HepG2 (cell line): ENCODE data around the gene MAPK12. TPM values are rescaled to one million over a fixed set of nuclear protein-coding genes. Genes with fewer than 3 reads are reported as not detected.

Source experiments
- GLI4 ChIP-seq: sonication (generic); formaldehyde crosslinking; IDR thresholded peaks from 2 replicates; pipeline ENCODE4 v1.5.1; 2020; ENCODE audit warnings: missing genetic modification reagents, mild to moderate bottlenecking, moderate library complexity, borderline replicate concordance
- HNRNPH1 ChIP-seq: fragments of 200-400 bp; formaldehyde crosslinking; optimal IDR thresholded peaks from 2 replicates; pipeline ENCODE3; 2017; ENCODE audit warnings: mild to moderate bottlenecking, low read depth, low read length
- HOXA3 ChIP-seq: sonication (generic); formaldehyde crosslinking; IDR thresholded peaks from 2 replicates; pipeline ENCODE4 v1.5.0; 2020; ENCODE audit warnings: missing genetic modification reagents
- KDM3A ChIP-seq: IDR thresholded peaks from 2 replicates; pipeline ENCODE4 v1.6.1; 2018; ENCODE audit warnings: low read depth, missing compliant biosample characterization
- MAX ChIP-seq: IDR thresholded peaks from 2 replicates; pipeline ENCODE4 v1.6.1; 2012; ENCODE audit warnings: inconsistent platforms
- MEIS2 ChIP-seq: sonication (generic); formaldehyde crosslinking; IDR thresholded peaks from 2 replicates; pipeline ENCODE4 v1.9.0; 2021; ENCODE audit warnings: mild to moderate bottlenecking, missing genetic modification reagents
- MYC ChIP-seq: sonication (generic); formaldehyde crosslinking; IDR thresholded peaks from 2 replicates; pipeline ENCODE4 v1.9.0; 2021; ENCODE audit warnings: missing genetic modification reagents, borderline replicate concordance
- NFATC3 ChIP-seq: sonication (generic); formaldehyde crosslinking; IDR thresholded peaks from 2 replicates; pipeline ENCODE4 v1.5.1; 2020; ENCODE audit warnings: mild to moderate bottlenecking, missing genetic modification reagents
- NRL ChIP-seq: sonication (generic); formaldehyde crosslinking; IDR thresholded peaks from 2 replicates; pipeline ENCODE4 v1.5.0; 2020; ENCODE audit warnings: missing genetic modification reagents, mild to moderate bottlenecking, moderate library complexity, borderline replicate concordance
- RFX5 ChIP-seq: IDR thresholded peaks from 2 replicates; pipeline ENCODE4 v1.6.1; 2011; ENCODE audit warnings: low read depth, low read length, improper control_type of control experiment
- SAP130 ChIP-seq: IDR thresholded peaks from 2 replicates; pipeline ENCODE4 v1.6.1; 2016; ENCODE audit warnings: low read depth
- SATB2 ChIP-seq: sonication (generic); formaldehyde crosslinking; IDR thresholded peaks from 2 replicates; pipeline ENCODE4 v1.5.0; 2020; ENCODE audit warnings: missing genetic modification reagents
- SOX13 ChIP-seq, 3 experiments: fragments of 450-650 bp in 1 of 3; sonication (generic) in 1 of 3; formaldehyde crosslinking in 1 of 3; IDR thresholded peaks in 2 of 3; conservative IDR thresholded peaks in 1 of 3; 2 replicates each; pipeline versions ENCODE4 v1.5.0 to v1.6.1; 2016 to 2020; ENCODE audit warnings: antibody characterized with exemption in 1 of 3, mild to moderate bottlenecking in 1 of 3, missing compliant biosample characterization in 1 of 3, missing genetic modification reagents in 1 of 3, moderate library complexity in 1 of 3
- SRSF1 ChIP-seq: fragments of 200-400 bp; formaldehyde crosslinking; optimal IDR thresholded peaks from 2 replicates; pipeline ENCODE3; 2017; ENCODE audit warnings: mild to moderate bottlenecking, low read depth, low read length, moderate library complexity
- TBL1XR1 ChIP-seq: fragments of 150-350 bp; IDR thresholded peaks from 2 replicates; pipeline ENCODE4 v1.6.1; 2014; ENCODE audit warnings: borderline replicate concordance, low read length; ENCODE audit not compliant: partially characterized antibody
- ZBTB14 ChIP-seq: sonication (generic); formaldehyde crosslinking; IDR thresholded peaks from 2 replicates; pipeline ENCODE4 v1.4.0; 2020; ENCODE audit warnings: missing genetic modification reagents
- ZMAT3 ChIP-seq: sonication (generic); formaldehyde crosslinking; conservative IDR thresholded peaks from 2 replicates; pipeline ENCODE4 v1.7.0; 2021; ENCODE audit warnings: missing genetic modification reagents
- ZNF136 ChIP-seq: sonication (generic); formaldehyde crosslinking; IDR thresholded peaks from 2 replicates; pipeline ENCODE4 v1.8.1; 2022; ENCODE audit warnings: low read depth, mild to moderate bottlenecking, moderate library complexity, missing genetic modification reagents
- ZNF205 ChIP-seq: IDR thresholded peaks from 2 replicates; pipeline ENCODE4 v1.6.1; 2018; ENCODE audit warnings: missing biosample characterization, missing genetic modification reagents
- ZNF317 ChIP-seq: sonication (generic); formaldehyde crosslinking; IDR thresholded peaks from 2 replicates; pipeline ENCODE4 v1.5.0; 2020; ENCODE audit warnings: mild to moderate bottlenecking, missing genetic modification reagents
- ZNF331 ChIP-seq: sonication (generic); formaldehyde crosslinking; IDR thresholded peaks from 2 replicates; pipeline ENCODE4 v1.4.0; 2020; ENCODE audit warnings: missing genetic modification reagents
- ZNF335 ChIP-seq: sonication (generic); formaldehyde crosslinking; IDR thresholded peaks from 2 replicates; pipeline ENCODE4 v1.4.0; 2020; ENCODE audit warnings: missing genetic modification reagents
- ZNF350 ChIP-seq: sonication (generic); formaldehyde crosslinking; IDR thresholded peaks from 2 replicates; pipeline ENCODE4 v1.4.0; 2020; ENCODE audit warnings: mild to moderate bottlenecking, low read depth, missing genetic modification reagents, borderline replicate concordance
- ZNF446 ChIP-seq: sonication (generic); formaldehyde crosslinking; IDR thresholded peaks from 2 replicates; pipeline ENCODE4 v1.5.0; 2020; ENCODE audit warnings: mild to moderate bottlenecking, missing genetic modification reagents
- ZNF557 ChIP-seq: sonication (generic); formaldehyde crosslinking; IDR thresholded peaks from 2 replicates; pipeline ENCODE4 v1.4.0; 2020; ENCODE audit warnings: missing genetic modification reagents
- ZNF572 ChIP-seq: sonication (generic); formaldehyde crosslinking; IDR thresholded peaks from 2 replicates; pipeline ENCODE4 v1.5.1; 2020; ENCODE audit warnings: mild to moderate bottlenecking, missing genetic modification reagents
- ZNF713 ChIP-seq: sonication (generic); formaldehyde crosslinking; IDR thresholded peaks from 2 replicates; pipeline ENCODE4 v1.4.0; 2020; ENCODE audit warnings: mild to moderate bottlenecking, missing genetic modification reagents
- ZNF891 ChIP-seq: sonication (generic); formaldehyde crosslinking; IDR thresholded peaks from 2 replicates; pipeline ENCODE4 v1.5.0; 2020; ENCODE audit warnings: mild to moderate bottlenecking, missing genetic modification reagents
- ZSCAN22 ChIP-seq: sonication (generic); formaldehyde crosslinking; IDR thresholded peaks from 2 replicates; pipeline ENCODE4 v1.4.0; 2020; ENCODE audit warnings: mild to moderate bottlenecking, missing genetic modification reagents
- polyA plus RNA-seq, 8 experiments: library from polyadenylated mRNA; depleted of rRNA in 3 of 8; stranded (reverse) in 7 of 8; unstranded in 1 of 8; fragments of >200 nt; fragmentation: Illumina TruSeq in 4 of 8; extraction: Trizol in 4 of 8; gene quantifications; 2 replicates each; pipeline versions ENCODE4 v1.2.1 to v1.2.3, GENCODE V29; 2011 to 2016; ENCODE audit warnings: low read depth in 4 of 8, missing spikeins in 1 of 8, mixed read lengths in 1 of 8; ENCODE audit not compliant: insufficient read depth in 1 of 8
- total RNA-seq, 5 experiments: library from RNA; depleted of rRNA; stranded (reverse); fragments of >200 nt; fragmentation: Illumina TruSeq; extraction: Trizol; gene quantifications; 2 replicates each; pipeline ENCODE4 v1.2.3, GENCODE V29; 2016; ENCODE audit warnings: low read depth in 1 of 5
- TF ChIP-seq, protein P1 (sequence below): sonication (generic); formaldehyde crosslinking; IDR thresholded peaks from 2 replicates; pipeline ENCODE4 v1.9.0; 2021; ENCODE audit warnings: missing genetic modification reagents, borderline replicate concordance

The MAPK12 gene
- total and polyA plus RNA-seq, 2 of the 13 experiments (the other 11 are each of a cell fraction or from before 2014, with no cell fraction given): 22.2 to 23.3 TPM

- 0 out of 2 replicates have a peak, but pooled peaks have one; percentile 36 for TF ChIP-seq KDM3A (CRISPR knock-in tag)
- no peak for TF ChIP-seq ZSCAN22 (CRISPR knock-in tag)
- TF ChIP-seq ZNF205 (CRISPR knock-in tag): 0 out of 2 replicates have a peak, but pooled peaks have one; percentile 54
- no peak for TF ChIP-seq SATB2
- TF ChIP-seq ZNF572: no peak
- no peak for TF ChIP-seq RFX5
- TF ChIP-seq SAP130 (CRISPR knock-in tag): peak; percentile 55
- TF ChIP-seq ZNF350 (CRISPR knock-in tag): peak; percentile 41; the same call in 1 of the 2 replicates
- no peak for TF ChIP-seq ZNF713 (CRISPR knock-in tag)
- no peak for TF ChIP-seq SOX13 (IDR thresholded peaks at IDR 0.05)
- TF ChIP-seq SOX13 (CRISPR knock-in tag; conservative IDR thresholded peaks at IDR 0.05 in 1 of 2, IDR thresholded peaks at IDR 0.05 in 1 of 2): no peak
- no peak for TF ChIP-seq GLI4 (CRISPR knock-in tag)
- no peak for TF ChIP-seq TBL1XR1
- no peak for TF ChIP-seq HNRNPH1
- TF ChIP-seq MAX: peak; percentile 87
- TF ChIP-seq ZNF331 (CRISPR knock-in tag): 0 out of 2 replicates have a peak, but pooled peaks have one; percentile 31
- TF ChIP-seq, protein P1, sequence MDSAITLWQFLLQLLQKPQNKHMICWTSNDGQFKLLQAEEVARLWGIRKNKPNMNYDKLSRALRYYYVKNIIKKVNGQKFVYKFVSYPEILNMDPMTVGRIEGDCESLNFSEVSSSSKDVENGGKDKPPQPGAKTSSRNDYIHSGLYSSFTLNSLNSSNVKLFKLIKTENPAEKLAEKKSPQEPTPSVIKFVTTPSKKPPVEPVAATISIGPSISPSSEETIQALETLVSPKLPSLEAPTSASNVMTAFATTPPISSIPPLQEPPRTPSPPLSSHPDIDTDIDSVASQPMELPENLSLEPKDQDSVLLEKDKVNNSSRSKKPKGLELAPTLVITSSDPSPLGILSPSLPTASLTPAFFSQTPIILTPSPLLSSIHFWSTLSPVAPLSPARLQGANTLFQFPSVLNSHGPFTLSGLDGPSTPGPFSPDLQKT (CRISPR knock-in tag): no peak
- TF ChIP-seq ZBTB14: peak; percentile 72
- no peak for TF ChIP-seq ZNF557 (CRISPR knock-in tag)
- peak; percentile 61; the same call in 1 of the 2 replicates for TF ChIP-seq ZNF891 (CRISPR knock-in tag)
- TF ChIP-seq NRL: peak; percentile 75; the same call in 1 of the 2 replicates
- no peak for TF ChIP-seq ZNF335 (CRISPR knock-in tag)
- no peak for TF ChIP-seq HOXA3
- 0 out of 2 replicates have a peak, but pooled peaks have one; percentile 23 for TF ChIP-seq NFATC3 (CRISPR knock-in tag)
- no peak for TF ChIP-seq ZNF136 (CRISPR knock-in tag)
- peak; percentile 76; the same call in 1 of the 2 replicates for TF ChIP-seq MYC
- no peak for TF ChIP-seq MEIS2
- TF ChIP-seq ZNF317 (CRISPR knock-in tag): no peak
- 0 out of 2 replicates have a peak, but pooled peaks have one; percentile 23 for TF ChIP-seq ZMAT3 (CRISPR knock-in tag)
- TF ChIP-seq ZNF446 (CRISPR knock-in tag): no peak
- no peak for TF ChIP-seq SRSF1
These were observed 475 bp downstream of the MAPK12 start (continued) for GRCh38 chr22:50260801-50261614.
